ENCODE results near the gene ADGRV1.
"Not testable (repeated sequence)": the region's sequence is repeated elsewhere in the genome, so short reads cannot be mapped to it uniquely, and the experiment has no call there.

ADGRV1 gene

DNA sequence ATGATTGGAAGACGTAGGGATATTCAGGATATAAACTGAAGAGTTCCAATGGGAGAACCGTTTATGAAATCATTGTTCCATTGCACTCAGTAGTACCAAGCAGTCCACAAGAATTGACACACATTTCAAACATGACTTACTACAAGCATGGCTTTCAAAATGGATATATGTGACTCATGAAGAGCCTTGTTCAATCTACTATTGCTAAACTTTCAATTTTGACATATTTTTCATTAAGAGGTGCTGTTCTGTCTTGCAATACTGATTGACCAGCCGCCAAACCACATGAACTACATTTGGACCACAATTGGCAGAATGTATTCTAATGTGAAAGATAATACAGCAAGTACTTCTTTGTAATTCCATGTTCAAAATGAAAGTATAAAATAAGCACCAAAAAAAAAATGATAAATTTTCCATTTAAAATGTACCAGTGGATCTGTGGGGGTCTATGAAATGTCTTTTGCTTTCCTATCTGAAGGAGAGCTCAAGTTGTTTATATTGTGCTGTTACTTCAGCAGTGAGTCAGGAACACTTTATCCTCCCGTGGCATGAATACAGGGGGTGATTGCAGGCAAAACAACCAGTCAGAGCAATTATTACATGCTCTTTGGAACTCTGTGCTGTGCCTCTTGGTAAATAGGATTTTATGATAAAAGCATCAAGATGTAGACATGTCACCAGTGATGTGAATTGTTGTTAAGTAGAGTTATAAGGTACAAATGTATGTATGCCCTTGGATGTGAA is 458.5 kb downstream of the ADGRV1 start:
- no peak for DNase-seq

DNA sequence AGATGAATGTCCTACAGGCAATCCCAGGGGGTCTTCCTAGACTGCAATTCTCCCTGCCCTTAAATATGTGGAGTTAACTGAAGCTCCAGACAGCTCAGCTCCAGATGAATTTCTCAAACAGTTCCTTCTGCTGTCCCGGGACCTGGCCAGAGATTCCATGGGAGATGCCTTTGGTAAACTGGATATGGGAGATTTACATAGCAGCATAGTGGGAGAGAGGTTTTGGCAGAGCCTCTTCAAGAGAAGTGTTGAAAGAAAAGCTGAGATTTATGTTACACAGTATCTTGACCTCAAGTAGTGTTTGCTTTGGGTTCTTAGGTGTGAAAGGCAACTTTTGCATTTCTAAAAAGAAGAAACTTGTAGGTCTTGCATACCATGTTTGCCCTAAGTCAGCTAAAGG is 459.6 kb downstream of the ADGRV1 start:
- DNase-seq = no peak

DNA sequence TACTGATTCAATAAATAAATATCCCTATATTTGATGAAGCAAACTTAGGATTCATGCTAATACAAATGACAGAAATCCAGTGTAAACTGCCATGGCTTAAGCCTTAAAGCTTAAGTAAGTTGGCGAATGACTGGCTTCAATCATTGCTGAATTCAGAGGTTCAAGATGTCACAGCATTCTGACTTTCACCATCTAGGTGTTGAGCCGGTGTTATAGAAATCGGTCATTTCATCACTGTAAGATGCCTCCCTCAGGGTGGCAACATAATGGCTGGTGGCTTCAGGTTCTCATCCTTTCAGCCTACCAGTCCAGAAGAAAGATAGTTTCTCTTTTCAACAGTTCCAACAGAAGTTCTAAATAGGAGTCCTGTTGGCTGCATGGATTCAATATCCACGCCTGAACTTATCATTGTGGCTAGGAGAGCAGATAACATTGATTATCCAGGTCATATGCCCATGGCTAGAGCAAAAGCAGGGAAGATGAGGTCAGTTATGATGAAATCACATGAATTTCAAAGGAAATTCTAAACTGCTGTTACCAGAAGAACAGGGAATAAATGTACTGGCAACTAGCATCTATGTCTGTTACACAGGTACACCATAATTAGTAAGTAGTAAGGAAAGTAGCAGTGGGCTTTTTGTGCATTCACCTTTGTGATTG is 460.2 kb downstream of the ADGRV1 start:
- no peak for DNase-seq

DNA sequence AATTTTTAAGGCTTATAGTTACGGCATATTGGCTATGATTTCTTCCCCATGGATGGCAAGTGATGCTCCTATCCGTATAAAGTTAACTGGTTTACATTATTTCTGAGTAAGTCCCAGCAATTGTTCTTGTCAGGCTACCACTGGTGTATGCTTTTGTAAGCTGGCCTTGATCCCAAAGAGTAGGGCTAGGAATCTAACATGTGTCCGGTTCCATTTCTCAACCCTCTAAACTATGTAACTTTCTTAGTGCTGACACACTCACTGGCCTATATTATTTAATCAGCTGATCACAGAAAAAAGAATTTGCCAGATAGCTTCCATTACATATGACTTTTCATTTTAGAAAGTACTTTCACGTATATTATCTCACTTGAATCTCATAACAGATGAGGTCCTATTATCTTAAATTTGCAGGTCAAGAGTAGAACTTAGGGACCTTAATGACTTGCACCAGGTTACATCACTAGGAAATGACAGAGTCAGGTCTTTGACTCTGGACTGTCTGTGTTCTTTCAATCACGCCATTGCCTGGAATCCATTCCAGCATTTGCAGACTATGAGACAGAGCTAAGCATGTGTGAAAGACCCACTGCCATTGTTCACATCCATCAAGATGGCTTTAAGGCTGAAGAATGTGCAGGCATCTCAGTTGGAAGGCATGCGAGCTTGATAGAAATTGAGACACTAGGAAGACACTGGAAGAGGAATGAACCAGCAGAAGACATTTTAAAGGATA is 461.6 kb downstream of the ADGRV1 start:
- DNase-seq = no peak

DNA sequence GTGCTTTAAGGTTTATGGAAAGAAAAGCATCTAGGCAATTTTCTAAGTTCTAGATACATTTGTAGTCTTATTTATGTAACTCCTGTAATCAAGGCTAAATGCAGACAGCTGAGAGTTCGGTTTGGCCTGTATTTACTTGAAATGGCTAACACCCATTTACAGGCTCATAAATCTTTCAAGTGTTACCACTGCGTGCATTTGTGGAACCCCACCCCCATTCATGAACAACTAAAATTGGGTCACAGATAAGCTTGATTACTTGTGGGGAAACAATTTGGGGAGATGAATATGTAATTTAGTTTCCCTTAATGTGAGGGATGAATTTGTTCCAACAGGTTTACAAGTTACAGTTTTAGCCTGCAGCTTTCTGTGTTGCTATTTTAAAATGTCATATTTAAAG is 463.9 kb downstream of the ADGRV1 start:
- DNase-seq = no peak

DNA sequence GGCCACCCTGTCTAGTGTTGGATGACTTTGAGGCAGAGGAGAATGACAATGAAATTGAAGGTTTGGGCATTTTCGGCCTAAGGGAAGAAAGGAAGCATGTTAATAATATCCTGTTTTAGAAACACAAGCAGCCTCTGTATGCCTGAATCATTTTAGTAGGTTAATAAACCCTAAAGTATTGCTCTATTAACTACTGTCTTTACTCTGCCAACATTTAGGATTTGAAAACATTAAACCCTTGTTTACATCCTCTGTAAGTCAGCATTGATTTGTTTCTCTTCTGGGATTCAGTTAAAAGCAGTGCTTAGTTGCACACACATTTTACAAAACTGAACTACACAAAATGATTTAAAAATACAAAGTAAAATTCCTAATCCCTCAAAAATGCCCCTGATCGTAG is 465.6 kb downstream of the ADGRV1 start:
- no peak for DNase-seq

DNA sequence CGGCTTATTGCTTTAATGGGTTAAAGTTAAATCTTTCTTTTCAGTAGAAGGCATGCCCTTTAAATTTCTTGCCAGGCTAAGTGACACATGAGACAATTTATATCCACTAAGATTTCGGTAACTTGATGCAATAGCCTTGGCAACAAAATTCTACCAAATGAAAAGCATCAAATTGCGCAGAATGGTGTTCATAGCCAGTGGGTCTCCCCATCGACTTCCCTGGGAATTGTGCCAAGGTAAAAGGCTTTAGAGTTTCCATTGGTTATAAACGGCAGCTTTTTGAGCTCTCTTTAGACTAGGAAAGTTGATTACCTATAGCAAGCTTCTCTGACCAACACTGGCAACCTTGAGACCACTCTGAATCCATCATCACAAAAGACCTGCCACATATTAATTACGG is 466.1 kb downstream of the ADGRV1 start:
- no peak for DNase-seq

DNA sequence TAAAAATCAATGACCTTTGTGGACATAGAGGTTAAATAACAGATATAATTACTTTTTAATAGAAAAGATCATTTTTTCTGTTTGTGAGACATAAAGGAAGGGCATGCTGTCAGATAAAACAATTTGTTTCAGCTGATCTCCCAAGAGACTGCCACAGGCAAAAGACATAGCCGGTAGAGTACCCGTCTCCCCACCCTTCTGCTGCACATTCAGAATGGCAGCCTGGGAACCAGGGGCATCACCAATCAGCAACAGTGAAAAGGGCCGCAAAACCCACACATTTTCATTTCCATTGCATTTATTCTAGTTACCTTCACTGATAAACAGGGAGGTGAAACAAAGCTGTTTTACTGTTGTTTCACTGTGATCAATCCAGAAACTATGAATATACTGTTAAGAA is 466.9 kb downstream of the ADGRV1 start:
- no peak for DNase-seq

DNA sequence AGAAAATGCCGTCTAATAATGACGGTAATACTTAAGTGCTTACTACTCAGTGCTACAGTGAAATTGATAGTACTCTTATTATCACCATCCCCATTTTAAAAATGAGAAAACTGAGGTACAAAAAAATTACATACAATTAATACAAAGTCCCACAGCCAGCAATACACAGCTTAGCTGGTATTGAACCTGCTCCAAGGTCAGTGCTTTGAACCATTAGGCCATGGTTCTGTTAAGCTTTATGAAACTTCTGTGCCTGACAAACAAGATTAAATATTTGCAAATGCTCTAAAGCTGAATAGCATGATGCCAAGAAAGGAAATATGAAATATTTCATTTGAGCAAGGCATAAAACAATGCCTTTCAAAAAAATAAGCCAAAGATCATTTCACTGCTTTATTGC is 467.4 kb downstream of the ADGRV1 start:
- DNase-seq = no peak

DNA sequence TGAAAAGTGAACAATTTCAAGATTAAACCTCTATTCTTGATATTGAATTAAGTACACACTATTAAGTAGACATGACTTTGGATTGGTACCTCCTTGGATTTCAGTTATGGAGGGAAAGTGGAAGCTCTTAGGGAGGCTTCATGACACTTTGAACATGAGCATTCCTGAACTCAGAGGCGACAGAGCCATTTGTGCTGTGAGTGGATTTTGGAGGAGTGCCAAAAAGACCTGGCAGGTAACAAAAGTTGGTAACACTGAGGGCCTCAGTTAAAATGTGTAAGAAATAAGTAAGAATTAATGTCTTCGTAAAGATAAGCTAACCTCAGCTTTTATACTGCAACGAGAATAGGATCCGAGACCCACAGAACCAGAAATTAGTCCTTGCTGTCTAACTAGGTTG is 467.9 kb downstream of the ADGRV1 start:
- DNase-seq = no peak

DNA sequence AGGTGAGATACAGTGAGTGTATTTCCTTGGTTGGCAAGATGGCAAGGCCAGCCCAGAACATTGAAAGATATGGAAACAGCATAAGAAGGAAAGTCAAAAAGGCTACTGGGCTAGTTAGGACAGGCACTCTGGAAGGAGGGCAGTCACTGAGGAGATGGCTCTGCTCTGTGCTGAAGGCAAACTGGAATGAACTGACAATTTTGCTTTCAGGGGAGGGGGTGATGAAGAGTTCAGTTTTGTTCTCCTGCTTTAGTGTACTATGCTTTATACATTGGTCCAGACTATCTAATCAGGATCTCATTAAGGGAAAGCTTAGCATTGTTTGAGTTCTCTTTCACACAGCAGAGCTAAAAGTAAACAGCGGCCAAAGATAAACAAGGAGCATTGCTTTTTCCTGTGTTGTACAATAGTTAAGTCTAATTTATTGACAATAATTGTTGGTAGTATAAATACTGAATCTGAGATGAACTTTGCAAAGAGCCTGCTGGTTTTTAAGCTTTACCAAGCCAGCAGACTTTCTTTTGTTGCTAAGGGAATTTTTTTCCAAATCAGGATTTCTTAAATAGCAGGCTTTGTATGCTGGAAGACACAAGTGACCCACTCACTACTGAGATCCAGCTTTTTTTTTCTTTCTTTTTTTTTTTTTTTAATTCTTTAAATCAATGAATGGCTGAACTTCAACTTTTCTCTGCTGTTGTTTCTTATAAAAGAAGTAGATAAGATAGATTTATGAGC is 469.0 kb downstream of the ADGRV1 start:
- no peak for DNase-seq

DNA sequence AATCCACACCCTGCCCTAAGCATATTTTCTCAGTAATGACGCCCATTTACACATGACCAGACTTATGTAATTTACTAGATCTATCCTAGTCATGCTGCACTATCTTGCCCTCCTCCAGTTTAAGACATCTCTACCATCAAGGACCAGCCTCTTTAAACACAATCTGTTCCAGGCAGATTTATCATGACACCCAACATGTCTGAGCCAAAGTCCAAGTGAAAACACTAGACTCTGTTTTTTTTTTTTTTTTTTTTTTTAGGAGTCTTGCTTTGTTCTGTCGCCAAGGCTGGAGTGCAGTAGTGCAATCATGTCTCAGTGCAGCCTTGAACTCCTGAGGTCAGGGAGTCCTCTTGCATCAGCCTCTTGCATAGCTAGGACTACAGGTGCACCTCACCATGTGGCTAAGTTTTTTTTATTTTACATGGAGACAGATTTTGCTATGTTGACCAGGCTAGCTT is 469.9 kb downstream of the ADGRV1 start:
- DNase-seq = no peak

DNA sequence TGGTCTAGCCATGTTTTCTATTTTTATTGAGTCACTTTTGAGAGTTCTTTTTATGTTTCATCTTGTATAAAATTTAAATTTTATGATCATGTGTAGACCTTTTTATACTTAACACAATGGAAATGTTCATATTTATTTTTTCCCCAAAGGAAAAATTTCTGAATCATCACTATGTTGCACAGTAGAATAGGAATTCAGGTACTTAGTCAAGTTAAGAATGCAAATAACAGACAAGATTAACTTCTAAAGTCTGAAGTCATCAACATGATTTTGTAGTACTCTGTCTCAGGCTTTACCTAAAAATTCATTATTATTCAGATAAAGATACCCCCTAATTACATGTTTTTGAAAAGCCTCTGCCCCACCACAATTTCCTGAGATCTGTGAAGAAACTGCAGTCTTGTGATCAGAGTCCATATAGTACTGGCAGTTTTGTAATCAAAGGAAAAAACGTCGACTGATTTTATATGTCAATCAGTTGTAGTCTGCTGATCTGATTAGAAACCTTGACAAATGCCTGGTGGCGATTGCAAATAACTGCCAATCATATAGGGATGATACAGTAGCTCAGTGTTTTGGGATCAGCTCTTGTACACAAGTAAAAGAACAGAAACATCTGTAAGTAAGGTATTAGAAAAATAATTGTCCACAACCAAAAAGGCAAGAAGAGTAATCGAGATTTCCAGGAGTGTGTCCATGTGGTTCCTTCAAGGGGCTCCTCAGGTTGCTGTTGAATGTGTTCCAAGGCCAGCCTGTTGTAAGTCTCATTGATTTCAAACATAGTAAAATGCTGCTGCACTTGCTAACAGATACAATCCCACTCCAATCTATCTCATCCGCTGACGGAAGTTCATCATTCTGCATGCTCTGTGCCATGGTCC is 472.2 kb downstream of the ADGRV1 start:
- DNase-seq = no peak

DNA sequence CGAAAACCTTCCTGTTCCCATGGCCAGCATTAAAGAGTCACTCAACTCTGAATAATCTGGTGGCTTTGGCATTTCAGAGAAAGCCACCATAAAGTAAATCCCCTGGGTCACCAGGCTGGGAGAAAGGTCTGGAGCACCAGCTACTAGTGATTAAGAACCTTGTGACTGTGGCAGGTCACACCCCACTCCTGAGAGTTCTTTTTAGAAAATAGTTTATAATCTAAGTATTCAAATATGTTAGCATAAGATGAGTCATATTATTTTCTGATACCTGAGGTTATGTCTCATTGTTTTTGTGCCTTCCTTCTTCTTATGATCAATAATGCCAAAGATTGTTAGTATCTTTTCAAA is 472.8 kb downstream of the ADGRV1 start:
- no peak for DNase-seq

DNA sequence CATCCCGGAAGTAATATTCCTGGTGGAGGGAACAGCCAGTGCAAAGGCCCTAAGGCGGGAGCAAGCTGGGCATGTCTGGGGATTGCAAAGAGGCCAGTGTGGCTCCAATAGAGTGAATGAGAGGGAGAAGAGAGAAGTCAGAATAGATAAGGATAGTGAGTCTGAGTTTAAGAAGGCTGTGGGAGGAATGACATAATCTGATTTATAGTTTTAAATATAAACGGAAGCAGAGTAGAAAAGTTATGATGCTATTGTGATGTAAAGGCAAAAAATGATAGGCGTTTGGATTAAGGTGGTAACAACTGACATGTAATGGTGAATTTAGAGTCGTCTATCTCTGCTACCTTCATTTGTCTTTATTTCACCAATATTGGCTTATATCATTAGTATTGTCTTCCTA is 473.5 kb downstream of the ADGRV1 start:
- no peak for DNase-seq

DNA sequence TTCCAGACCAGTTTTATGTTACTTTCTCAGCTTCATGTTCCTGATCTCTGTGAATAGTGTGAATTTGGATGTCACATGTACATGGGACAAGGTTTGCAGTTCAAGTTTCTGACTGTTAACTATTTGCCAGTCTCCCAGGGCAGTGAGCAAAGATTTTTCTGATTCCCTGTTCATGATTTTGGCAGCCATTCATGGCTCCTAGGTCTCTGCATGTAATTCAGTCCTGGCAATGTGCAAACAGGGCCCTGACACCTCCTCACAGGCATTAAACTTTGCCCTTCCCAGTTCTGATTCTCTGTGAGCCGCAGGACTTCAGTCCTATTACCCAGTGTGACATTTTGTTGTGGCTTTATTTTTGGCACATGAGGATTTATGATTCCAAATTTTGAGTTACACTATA is 474.8 kb downstream of the ADGRV1 start:
- no peak for DNase-seq

DNA sequence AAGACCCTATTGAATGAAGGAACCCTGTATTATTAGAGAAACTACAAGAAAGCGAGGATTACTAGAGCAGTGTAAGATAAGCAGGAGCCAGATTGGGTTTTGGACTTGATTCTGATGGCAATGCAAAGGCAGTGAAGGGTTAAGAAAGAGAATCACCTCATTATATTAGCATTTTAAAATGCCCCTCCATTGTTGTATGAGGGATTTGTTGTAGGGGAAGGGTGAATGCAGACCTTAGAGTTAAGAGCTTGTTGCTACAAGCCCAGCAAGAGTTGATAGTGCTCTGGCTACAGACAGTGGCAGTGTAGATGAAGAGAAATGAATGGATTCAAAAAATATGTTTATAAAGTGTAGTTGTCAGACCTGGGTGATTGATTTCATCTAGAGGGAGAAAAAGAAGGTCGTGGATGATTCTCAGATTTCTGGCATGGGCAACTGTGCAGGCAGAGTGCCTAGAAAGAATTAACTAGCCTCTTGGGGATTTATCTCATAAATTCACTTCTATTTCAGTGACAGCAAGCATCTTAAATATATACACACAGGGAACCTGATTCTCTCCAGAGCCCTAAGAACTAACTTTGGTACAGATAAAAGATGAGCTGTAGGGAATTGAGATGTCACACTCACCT is 479.7 kb downstream of the ADGRV1 start:
- DNase-seq = no peak

DNA sequence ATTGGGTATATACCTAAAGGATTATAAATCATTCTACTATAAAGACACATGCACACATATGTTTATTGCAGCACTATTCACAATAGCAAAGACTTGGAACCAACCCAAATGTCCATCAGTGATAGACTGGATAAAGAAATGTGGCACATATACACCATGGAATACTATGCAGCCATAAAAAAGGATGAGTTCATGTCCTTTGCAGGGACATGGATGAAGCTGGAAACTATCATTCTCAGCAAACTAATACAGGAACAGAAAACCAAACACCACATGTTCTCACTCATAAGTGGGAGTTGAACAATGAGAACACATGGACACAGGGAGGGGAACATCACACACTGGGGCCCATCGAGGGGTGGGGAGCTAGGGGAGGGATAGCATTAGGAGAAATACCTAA is 482.5 kb downstream of the ADGRV1 start:
- not testable (repeated sequence) for DNase-seq

DNA sequence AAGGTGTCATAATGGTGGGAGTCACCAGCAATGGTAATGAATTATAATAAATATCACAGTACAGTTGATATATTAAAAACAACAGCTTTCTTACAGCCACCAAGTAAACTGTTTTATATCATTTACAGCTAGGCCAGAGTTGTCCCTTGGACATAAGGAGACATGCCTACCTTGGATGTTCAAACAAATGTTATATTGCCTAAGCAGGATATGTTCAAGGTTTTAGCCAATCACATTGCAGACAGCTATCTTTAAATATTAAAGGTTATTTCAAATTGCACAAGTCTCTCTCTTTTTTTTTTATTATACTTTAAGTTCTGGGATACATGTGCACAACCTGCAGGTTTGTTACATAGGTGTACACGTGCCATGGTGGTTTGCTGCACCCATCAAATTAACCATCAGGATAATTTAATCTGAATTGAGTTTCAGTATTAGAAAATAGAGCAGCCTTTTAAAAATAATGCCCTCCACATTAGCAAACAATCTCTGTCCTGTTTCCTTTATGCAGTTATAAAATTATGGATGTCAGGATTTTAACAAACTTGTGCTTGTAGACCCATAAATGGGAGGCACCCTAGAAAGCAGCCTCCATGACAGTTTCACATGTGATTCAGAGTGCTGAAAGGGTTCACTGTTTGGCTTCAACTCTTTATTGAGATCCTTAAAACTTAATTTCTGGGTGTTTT is 483.8 kb downstream of the ADGRV1 start:
- no peak for DNase-seq

DNA sequence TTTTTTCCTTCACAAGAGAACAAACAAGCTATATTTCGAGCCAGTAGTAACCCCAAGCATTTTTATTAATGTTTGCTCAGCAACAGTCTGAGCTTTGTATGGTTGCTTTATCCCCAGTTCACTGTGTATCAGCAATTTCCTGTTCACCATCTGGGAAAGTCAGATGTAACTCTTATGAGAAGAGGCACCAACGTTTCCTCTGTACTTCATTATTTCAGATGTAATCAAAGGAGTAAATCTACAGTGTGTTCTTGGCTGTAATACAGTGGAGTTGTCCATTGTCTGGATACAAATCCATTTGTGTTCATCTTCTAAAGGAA is 484.3 kb downstream of the ADGRV1 start:
- DNase-seq = no peak

DNA sequence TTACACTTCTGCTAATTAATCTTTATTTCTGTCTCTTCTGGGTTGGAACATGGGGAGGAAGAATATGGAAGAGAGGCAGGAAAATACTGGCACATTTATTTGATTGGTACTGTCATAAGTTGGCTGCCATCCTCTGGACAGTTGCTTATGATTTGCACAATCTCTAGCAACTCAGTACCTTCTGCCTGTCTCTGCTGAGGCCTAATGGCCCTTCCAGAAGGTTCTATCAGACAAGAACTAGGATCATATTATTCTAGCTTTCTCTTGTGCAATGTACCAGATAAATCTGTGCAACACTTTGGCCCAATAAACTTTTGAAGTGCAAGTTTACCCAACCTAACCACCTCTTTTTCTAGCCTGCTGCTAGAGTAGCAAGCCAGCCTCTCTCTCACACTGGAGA is 489.5 kb downstream of the ADGRV1 start:
- no peak for DNase-seq

DNA sequence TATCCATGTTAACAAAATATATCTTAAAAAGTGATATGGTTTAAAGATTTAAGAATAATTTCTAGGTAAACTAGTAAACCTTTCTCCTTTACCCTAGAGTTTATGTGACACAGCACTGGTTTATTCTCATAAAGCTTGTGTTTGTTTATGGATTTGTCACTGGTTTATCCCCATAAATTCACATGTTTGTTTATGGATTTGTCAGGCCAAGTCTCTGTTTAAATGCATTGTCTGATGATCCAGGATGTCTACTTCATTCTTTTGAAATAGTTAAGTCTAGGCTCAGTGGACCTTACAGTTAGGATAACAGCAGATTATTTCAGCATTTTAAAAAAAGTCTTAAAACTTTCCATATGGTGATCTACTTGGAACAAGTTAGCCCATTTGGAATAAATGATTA is 490.5 kb downstream of the ADGRV1 start:
- DNase-seq = no peak
